NCI-H2107 treated with DMSO at 0.1 percent for 48 hours (cell line): ENCODE measurements around the gene SRRD.
"Not testable (repeated sequence)": the region's sequence is repeated elsewhere in the genome, so short reads cannot be mapped to it uniquely, and the experiment has no call there.

Experiments
- DNase-seq: peaks from one replicate; lab custom pipeline; 2025; ENCODE audit not compliant: unreplicated experiment; lab: John Stamatoyannopoulos, UW

SRRD gene

GRCh38 chr22:26516503-26516902, 32.8 kb downstream of the SRRD start:
- DNase-seq = no peak

- no peak for DNase-seq
Measured at GRCh38 chr22:26517429-26517828, 33.8 kb downstream of the SRRD start.

DNA sequence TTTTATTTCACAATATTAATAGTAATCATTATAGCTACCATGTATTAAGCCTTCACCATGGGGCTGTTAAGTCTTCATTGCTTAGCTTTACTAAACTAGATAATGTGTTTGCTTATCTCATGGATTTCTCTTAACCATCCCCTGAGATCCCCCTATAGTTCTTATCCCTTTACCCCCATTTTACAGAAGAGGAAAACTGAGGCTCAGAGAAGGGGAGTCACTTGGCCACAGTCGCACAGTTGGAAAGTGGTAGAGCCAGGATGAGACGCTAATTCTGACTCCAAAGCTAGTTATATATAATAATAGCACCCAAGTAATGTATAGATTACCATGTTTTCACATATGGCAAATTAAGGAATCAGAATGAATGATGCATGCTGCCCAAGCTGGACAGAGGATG, 38.3 kb downstream of the SRRD start:
- no peak for DNase-seq

DNA sequence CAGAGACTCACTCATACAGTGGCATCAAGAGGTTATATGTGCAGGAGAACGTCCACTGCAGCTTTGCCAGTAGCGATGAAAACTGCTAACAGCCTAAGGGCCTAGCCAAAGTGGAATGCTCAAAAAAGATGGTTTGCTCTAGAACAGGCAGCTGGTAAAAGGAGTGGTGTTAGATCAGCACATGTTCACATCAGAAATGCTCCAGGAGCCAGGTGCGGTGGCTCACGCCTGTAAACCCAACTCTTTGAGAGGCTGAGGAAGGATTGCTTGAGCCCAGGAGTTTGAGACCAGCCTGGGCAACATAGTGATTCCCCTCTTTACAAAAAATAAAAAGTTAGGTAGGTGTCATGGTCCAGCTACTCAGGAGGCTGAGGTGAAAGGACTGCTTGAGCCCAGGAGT, 38.9 kb downstream of the SRRD start:
- no peak for DNase-seq

DNA sequence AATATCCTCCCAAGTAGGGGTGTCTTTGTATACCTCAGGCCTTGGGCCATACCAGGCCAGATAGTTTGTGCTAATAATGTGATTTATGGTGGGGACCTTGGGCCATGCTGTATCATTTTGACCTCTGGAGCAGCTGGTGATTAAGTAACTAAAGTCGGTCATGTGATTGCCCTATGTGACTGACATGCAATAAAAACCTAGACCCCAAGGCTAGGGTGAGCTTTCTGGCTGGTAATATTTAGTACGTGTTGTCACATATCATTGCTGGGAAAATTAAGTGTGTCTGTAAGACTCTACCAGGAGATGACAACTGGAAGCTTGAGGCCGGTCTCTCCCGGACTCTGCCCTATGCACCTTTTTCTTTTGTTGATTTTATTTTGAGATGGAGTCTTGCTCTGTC, 41.2 kb downstream of the SRRD start:
- DNase-seq = no peak

GRCh38 chr22:26525946-26526564, 42.4 kb downstream of the SRRD start:
- no peak for DNase-seq

DNA sequence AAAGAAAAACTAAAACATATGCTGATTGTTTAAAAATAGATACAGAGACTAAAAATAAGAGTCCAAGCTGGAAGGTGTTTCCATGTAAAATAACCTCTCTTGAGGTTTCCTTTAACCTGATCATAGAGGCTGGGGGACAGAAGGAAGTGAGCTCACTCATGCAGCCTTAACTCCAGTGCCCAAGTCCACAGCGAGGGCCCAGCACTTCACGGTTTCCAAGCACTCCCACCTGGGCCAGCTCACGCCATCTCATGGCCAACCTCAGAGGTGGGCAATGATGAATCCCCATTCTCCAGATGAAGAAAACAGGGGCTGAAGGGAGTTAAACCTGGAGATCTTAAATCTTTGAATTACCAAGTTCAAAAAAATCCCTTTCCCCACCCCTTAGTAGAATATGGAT, 43.5 kb downstream of the SRRD start:
- no peak for DNase-seq

- no peak for DNase-seq
Measured at GRCh38 chr22:26527574-26528465, 44.1 kb downstream of the SRRD start.

GRCh38 chr22:26528518-26528917, 44.8 kb downstream of the SRRD start:
- DNase-seq = not testable (repeated sequence)

- DNase-seq = no peak
Measured at GRCh38 chr22:26529345-26529744, 45.7 kb downstream of the SRRD start.

- no peak for DNase-seq
Measured at GRCh38 chr22:26534171-26534855, 50.6 kb downstream of the SRRD start.

- DNase-seq = no peak
Measured at GRCh38 chr22:26534874-26535602, 51.4 kb downstream of the SRRD start.

- DNase-seq = no peak
Measured at GRCh38 chr22:26535603-26535908, 51.9 kb downstream of the SRRD start.

DNA sequence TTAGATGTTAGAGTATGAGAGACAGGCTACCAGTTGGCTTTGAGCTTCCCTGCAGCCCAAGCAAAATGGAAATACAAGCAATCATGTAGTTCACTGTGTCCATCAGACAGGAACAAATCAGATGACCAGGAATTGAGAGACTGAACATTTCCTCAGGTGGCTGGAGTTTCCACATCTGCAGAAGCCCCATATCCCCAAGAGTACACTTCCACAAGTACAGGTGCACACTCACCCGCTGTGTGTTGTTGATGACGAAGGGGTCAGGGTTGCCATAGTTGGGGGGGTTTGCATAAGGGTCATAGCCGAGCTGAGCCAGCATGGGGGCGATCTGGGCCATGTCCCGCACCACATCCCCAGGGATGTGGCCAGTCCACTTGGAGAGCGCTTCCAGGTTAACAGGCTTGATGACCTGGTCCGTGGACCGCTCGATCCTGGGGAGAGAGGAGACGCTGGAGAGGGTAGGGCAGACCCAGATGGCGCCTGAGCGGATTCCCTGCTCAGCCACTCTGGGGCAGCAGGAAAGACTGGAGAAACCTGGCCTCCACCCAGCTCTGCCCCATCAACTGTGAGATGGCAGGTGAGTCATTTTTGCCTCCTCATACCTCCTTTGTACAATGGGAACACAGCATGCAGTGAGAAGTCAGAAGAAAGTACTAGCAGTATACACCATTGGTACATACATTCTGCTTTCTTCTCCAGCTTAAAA, 52.5 kb downstream of the SRRD start:
- DNase-seq = no peak

GRCh38 chr22:26536762-26537134, 53.1 kb downstream of the SRRD start:
- DNase-seq = no peak

DNA sequence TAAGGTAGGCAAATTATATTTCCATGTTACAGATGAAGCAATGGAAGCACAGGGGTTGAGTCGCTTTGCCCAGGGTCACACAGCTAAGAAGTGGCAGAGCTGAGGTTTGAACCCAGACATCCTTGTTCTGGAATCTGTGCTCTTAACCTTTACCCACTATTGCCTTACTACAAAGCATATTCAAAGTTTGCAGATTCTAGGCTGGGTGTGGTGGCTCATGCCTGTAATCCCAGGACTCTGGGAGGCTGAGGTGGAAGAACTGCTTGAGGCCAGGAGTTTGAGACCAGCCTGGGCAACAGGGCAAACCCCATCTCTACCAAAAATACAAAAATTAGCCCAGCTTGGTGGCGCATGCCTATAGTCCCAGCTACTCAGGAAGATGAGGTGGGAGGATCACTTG, 56.4 kb downstream of the SRRD start:
- no peak for DNase-seq

DNA sequence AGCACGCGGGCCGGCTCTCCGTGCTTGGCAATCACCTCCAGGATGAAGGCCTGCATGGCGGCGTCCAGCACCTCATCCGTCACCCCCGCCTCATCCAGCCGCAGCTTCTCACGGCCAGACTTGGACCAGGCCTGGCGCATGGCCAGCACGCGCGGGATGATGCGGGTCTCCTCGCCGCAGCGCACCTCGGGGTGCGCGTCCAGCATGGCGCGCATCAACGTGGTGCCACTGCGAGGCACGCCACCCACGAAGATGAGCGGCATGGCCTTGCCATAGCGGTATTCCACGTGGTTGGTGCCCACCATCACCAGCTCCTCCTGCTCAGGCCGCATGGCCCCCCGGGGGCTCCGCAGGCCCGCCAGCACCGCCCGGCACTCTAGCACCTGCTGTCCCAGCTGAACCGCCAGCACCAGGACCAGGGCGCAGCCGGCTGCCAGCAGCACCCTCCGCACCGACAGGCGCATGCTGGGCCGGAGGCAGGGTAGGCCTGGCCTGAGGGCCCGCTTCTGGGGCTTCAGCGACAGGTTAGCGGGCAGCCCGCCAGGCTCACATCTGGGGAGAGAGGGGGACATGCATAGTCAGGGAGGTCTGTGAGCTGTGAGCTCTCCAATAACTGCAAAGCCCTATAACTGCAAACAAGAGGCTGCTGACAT, 57.6 kb downstream of the SRRD start:
- DNase-seq = no peak

DNA sequence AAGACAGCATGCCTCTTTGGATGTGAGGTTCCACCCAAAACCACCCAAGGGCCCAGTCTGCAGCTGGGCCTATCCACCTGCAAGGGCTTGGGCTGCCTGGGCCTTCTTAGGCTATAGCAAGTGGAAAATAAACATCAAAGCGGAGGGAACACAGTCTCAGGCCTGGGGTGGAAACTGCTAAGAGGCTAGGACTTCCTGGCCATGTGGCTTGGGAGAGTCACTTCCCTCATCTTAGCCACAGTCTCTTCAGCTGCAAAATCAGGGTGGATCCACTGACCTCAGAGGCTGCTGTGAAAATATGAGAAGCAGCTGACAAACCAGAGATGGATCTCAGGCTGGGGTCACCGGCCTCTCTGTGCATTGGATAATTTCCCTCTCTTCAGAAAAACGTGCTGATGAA, 59.2 kb downstream of the SRRD start:
- no peak for DNase-seq
